T-helper 2 cell treated with Interferon-gamma antibody and Interleukin-4, amounts not matched to agents 100 ng/mL and 5 ng/mL, for 36 hours (primary cell): ENCODE data around the gene MID1. TPM values are rescaled to one million over a fixed set of nuclear protein-coding genes. Genes with fewer than 3 reads are reported as not detected.

ENCODE experiments used
- intact Hi-C: fragments of 100-400 bp; cut with micrococcal nuclease; formaldehyde crosslinking; loops from one replicate; pipeline ENCODE4 v1.15.1; 2023
- total RNA-seq: library from RNA; stranded (reverse); gene quantifications from 2 replicates; pipeline ENCODE4 v1.2.3, GENCODE V29; 2022

Gene MID1
- total RNA-seq, 1 donor from 2014 or later = 0.23 TPM

GRCh38 chrX:10577853-10578252 lies 42.5 kb downstream of the MID1 start:
- intact Hi-C loops = no loop called here

GRCh38 chrX:10576777-10577447 lies 43.5 kb downstream of the MID1 start:
- intact Hi-C loops = no loop called here

GRCh38 chrX:10576186-10576585 lies 44.2 kb downstream of the MID1 start:
- intact Hi-C loops = no loop called here

GRCh38 chrX:10574663-10575062 lies 45.7 kb downstream of the MID1 start:
- intact Hi-C loops = no loop called here

GRCh38 chrX:10571260-10571659 lies 49.1 kb downstream of the MID1 start:
- intact Hi-C loops = no loop called here

- intact Hi-C loops = no loop called here
Observed at GRCh38 chrX:10570601-10571000, 49.8 kb downstream of the MID1 start.

- intact Hi-C loops = no loop called here
Observed at GRCh38 chrX:10569946-10570345, 50.4 kb downstream of the MID1 start.

GRCh38 chrX:10568428-10568827 lies 52.0 kb downstream of the MID1 start:
- intact Hi-C loops = no loop called here

- intact Hi-C loops = no loop called here
Observed at GRCh38 chrX:10567136-10567535, 53.2 kb downstream of the MID1 start.

- intact Hi-C loops = no loop called here
Observed at GRCh38 chrX:10566716-10567097, 53.7 kb downstream of the MID1 start.

- intact Hi-C loops = no loop called here
Observed at GRCh38 chrX:10564484-10564883, 55.9 kb downstream of the MID1 start.

GRCh38 chrX:10557166-10557565 lies 63.2 kb downstream of the MID1 start:
- intact Hi-C loops = no loop called here

- intact Hi-C loops = no loop called here
Observed at GRCh38 chrX:10556405-10556804, 64.0 kb downstream of the MID1 start.

- intact Hi-C loops = no loop called here
Observed at GRCh38 chrX:10555846-10556245, 64.5 kb downstream of the MID1 start.

- intact Hi-C loops = no loop called here
Observed at GRCh38 chrX:10554612-10555270, 65.6 kb downstream of the MID1 start.

GRCh38 chrX:10549280-10549679 lies 71.1 kb downstream of the MID1 start:
- intact Hi-C loops = no loop called here

- intact Hi-C loops = no loop called here
Observed at GRCh38 chrX:10548688-10549087, 71.7 kb downstream of the MID1 start.

GRCh38 chrX:10545882-10546281 lies 74.5 kb downstream of the MID1 start:
- intact Hi-C loops = no loop called here

GRCh38 chrX:10542586-10542985 lies 77.8 kb downstream of the MID1 start:
- intact Hi-C loops = no loop called here

- intact Hi-C loops = no loop called here
Observed at GRCh38 chrX:10538831-10539230, 81.6 kb downstream of the MID1 start.

- intact Hi-C loops = no loop called here
Observed at GRCh38 chrX:10537308-10537707, 83.1 kb downstream of the MID1 start.

GRCh38 chrX:10536744-10537143 lies 83.6 kb downstream of the MID1 start:
- intact Hi-C loops = no loop called here

GRCh38 chrX:10534611-10535010 lies 85.8 kb downstream of the MID1 start:
- intact Hi-C loops = no loop called here
